HG02588 (cell line): ENCODE data around the gene BTBD6.
"Not testable (repeated sequence)": the region's sequence is repeated elsewhere in the genome, so short reads cannot be mapped to it uniquely, and the experiment has no call there.

Experiments used
- ATAC-seq: cut with Tn5 transposase; IDR thresholded peaks from one replicate; pipeline ENCODE4 v1.9.1; 2021; ENCODE audit warnings: mild to moderate bottlenecking, moderate library complexity; ENCODE audit not compliant: unreplicated experiment

BTBD6 gene

DNA sequence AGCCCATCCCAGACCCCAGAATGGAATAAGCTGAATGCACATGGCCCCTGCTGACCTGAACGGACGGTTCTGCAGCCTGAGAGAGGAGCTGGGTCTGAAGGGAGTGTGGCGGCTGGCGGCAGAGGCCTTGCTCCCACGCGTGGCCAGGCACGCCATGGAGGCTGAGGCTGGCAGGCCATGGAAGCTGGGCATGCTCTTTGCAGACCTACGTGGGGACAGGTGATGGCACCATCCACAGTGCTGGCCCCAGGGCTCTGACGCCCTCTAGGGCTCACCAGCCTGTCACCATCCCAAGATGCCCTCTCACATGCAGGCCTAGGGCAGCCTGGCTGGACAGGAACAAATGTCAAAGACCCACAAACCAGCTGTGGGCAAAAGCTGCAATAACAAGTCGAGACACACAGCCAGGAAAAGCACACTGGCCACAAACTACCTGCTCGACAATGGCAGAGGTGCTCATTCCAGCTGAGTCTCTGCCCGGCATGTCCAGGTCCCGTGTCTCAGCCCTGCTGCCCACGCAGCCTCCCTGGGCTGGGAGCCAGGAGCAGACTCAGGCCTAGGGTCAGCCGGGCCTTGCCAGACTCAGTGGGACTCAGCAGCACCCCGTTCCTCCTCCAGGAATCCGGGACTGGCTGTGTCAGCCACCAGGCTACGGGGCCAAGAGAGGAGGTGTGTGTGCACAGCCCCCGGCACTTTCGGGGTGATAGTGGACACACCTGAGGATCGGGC lies 19.7 kb downstream of the BTBD6 start:
- no peak for ATAC-seq

DNA sequence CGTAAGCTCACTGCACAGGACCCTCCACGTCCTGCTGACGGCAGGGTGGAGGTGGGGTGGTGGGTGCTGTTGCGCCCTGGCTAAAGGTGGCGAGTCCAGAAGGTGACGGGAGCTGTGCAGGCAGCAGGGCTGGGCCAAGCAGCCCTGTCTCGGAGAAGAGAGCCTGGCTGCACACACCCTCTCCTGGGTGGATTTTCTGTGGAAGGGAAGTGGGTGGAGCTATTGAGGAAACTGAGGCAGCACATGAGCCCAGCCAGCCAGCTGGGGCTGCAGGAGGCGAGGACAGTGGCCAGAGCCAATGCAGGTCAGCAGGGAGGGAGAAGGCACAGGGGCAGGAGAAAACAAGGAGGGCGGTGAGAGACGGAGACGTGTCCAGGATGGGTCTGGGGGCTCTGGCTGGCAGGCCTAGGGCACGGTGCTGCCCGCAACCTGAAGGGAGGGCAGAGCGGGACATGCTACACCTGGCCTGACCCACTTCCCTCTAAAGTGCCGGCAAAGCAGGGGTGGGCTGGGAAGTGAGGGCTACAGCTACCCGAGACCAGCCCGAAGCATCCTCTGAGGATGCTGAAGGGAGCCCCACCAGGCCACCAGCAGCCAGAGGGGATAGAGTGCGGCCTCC lies 20.5 kb downstream of the BTBD6 start:
- no peak for ATAC-seq

DNA sequence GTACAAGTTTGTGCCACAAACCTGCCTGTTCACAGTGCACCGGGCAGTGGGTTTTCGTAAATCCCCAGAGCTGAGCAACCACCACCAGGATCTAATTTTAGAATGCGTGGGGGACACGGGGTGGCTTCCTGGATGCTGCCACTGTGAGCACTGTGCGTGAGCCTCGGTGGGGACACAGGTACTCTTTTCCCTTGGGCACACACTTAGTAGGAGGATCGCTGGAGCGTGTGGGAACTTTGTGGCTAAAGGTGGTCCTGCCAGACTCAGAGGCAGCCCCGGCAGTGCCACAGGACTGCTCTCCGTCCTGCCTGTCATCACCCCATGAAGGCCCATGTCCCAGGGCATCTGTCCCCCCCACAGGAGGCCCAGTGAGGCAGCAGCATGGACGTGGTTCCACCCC lies 21.1 kb downstream of the BTBD6 start:
- ATAC-seq = no peak

DNA sequence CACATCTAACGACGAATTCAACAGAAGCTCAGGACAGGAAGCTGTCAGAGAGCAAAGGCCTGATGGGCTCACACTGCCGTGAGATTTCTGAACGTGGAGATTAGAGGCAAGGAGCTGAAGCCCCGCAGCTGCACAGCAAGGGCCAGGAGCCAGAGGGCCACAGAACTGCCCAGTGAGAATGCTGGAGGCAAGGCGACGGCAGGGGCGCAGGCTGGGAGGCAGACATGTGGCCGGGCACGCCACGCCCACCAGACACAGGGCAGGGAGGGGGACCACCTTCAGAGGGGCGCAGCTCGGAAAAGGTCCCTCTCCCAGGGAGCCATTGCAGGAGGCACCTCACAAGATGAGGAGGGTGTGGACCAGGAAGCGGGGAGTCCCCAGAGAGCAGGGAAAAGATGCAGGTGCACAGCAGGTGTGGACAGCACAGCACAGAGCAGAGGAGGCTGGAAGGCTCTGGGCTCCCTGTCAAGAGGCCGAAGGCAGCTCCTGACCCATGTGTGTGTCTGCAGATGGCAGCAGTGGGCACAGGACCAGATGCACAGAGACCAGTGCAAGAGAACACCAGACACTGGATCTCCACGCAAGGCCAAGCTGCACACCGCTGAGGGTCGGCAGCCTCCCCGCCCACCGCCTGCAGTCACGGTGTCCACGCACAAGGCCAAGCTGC lies 23.0 kb downstream of the BTBD6 start:
- ATAC-seq = no peak

DNA sequence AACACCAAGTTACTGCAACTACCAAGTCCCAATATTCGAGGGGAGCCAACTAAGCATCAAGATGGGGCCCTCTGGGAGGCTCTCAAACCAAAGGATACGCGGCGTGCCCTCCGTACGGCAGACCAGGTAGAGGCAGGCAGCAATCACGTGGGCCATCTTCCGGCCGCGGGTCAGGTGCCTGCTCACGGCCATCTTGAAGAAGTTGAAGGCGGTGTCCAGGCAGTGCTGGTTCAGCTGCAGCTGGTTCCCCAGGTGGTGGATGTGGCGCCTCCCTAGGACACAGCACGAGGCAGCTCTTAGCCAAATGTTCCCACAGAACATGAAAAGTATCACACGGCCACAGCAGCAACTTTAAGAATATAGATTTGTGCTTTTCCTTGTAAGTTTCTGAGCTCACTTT lies 24.3 kb downstream of the BTBD6 start:
- no peak for ATAC-seq

DNA sequence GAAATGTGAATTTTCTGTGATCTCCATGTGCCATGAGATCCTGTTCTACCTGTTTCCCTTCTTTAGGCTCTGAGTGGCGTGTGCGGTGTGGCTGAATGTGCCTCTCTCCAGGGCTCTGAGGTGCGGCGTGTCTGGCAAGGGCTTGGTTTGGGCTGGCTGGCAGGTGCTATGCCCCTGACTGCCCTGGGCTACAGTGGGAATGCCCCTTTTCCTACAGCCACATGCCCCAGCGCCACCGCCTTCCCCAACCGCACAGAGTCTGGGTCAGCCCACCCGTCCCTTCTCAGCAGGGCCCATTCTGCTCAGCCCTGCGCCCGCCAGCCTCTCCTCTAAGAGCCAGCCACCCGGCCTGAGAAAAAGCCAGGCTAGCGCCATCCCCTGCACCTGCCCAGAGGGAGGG lies 24.7 kb downstream of the BTBD6 start:
- ATAC-seq = no peak

DNA sequence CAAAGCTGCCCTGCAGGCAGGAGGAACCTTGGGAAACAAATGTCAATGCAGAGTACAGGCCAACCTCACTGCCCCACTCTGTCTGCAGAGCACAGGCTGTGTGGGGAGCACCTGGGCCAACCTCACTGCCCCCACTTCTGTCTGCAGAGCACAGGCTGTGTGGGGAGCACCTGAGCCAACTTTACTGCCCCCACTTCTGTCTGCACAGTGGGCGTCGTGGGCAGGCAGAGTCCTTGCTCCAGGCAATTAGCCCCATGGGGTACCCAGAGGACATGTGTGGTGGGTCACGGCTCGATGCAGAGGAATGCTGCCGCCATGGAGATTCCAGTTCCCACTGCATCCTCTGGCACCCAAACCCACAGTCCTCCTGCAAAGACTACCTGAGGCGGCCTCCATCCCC lies 26.3 kb downstream of the BTBD6 start:
- ATAC-seq = no peak

DNA sequence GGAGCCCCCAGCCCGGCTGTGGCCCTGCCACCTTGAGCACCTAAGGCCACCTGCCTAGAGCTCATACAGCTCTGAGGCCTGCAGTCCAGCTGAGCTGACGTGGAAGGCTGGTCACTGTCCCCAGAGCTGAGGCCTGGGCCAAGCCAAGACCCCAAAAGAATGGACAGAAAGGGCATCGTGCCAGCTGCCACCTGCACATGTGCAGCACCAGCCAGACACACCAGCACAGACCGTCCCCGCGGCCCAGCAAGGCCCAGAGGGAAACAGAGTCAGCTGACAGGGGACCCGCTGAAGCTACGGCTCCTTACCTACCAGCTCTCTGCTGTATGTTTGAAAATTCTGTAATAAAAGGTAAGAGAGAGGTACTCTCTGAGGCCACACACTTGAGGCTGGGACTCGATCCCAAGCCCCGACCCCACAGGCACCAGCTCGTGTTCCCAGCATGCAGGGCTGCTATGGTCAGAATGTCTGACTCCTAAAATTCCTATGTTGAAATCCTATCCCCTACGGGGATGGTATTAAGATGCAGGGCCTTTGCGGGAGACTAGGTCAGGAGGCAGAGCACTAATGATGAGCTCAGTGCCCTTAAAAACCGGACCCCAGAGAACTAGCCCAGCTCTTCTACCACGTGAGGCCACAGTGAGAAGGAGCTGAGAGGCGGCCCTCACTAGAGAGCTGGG lies 27.1 kb downstream of the BTBD6 start:
- ATAC-seq = no peak

DNA sequence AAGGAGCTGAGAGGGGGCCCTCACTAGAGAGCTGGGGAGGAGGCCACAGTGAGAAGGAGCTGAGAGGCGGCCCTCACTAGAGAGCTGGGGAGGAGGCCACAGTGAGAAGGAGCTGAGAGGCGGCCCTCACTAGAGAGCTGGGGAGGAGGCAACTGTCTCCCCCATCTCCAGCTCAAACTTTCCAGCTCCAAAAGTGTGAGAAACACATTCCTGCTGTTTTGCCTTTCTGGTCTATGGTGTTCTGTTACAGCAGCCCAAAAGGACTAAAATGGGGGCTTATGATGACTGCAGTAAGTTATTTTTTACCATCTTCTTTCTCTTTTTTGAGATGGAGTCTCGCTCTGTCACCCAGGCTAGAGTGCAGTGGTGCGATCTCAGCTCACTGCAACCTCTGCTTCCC lies 29.1 kb downstream of the BTBD6 start:
- ATAC-seq = not testable (repeated sequence)

DNA sequence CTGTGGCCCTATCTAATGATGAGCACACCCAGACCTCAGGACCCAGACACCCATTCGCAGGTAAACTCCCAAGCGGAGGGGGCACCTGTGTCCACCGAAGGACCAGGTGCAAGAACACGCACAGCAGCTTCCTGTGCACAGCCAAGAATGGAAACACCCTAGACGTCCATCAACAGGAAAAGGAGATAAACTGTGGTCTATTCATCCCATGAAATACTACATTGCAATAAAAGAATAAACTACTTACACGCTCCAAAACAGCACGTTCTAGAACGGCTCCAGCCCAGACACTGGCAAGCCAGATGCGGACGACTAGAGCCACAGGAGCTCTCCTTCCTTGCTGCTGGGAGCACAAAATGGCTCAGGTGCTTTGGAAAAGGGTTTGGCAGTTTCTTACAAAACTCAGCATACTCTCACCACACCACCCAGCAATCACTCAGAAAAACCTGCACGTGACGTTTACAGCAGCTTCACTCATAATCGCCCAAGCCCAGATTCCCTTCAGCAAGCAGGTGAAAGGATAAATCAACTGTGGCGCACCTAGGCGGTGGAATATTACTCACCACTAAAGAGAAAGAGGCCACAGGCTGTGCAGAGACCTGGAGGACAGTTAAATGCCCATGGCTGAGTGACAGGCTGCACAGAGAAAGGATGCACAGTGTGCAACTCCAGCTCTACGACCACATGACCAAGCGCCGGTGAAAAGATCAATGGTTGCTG lies 31.5 kb downstream of the BTBD6 start:
- no peak for ATAC-seq

DNA sequence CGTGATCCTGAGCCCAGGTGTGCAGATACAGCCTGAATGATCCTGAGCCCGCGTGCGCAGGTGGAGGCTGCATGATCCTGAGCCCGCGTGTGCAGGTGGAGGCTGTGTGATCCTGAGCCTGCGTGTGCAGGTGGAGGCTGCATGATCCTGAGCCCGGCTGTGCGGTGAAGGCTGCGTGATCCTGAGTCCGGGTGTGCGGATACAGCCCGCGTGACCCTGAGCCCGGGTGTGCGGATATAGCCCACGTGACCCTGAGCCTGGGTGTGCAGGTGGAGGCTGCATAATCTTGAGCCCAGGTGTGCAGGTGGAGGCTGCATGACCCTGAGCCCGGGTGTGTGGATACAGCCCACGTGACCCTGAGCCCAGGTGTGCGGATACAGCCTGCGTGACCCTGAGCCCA lies 32.2 kb downstream of the BTBD6 start:
- no peak for ATAC-seq

DNA sequence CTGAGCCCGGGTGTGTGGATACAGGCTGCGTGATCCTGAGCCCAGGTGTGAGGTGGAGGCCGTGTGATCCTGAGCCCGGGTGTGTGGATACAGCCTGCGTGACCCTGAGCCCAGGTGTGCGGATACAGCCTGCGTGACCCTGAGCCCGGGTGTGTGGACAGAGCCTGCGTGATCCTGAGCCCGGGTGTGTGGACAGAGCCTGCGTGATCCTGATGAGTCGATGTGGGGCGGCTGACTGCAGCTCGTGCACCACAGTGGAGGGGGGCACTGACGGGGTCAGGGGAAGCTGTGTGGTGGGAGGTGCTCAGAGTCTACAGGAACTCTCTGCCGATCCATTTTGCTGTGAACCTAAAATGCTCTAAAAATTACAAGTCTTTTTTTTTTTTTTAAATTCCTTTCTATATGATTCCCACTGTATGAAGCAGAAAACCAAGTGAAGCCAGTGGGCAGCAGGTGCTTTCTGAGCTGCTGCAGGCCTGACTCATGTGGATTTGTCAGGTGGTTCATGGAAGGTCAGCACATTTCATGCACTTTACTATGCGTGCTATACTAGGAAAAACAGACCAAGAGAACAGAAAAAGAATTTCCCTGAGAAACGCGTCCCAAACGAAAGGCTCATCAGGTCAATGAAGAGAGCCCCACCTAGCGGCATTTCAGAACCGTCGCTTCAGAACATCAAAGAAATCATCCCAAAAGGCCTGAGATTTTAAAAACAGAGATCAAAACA lies 33.2 kb downstream of the BTBD6 start:
- ATAC-seq = no peak

DNA sequence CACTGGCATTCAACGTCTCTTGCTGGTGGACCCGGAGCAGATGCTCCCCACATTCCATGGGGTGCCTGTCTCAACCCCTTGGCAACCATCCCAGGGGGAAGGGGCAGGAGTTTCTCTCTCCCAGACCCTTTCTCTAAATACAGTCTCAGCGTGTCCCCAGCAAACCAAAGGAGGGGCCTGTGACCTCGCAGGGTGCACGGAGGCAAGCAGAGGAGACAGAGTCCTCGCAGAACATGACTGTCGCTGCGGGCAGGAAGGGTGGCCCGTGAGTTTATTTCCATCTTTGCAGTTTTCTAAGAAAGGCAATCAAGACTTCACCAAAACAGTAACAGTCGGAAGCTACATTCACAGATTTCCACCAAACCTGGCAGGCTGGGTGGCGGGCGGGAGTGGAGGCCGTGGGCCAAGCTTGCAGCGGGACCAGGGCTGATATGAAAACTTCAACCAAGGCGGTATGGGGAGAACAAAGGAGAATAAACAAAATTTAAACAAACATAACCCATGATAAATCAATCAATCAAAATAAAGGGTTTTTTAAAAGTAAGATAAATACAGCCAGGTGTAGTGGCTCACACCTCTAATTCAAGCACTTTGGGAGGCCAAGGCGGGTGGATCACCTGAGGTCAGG lies 33.9 kb downstream of the BTBD6 start:
- ATAC-seq = no peak

DNA sequence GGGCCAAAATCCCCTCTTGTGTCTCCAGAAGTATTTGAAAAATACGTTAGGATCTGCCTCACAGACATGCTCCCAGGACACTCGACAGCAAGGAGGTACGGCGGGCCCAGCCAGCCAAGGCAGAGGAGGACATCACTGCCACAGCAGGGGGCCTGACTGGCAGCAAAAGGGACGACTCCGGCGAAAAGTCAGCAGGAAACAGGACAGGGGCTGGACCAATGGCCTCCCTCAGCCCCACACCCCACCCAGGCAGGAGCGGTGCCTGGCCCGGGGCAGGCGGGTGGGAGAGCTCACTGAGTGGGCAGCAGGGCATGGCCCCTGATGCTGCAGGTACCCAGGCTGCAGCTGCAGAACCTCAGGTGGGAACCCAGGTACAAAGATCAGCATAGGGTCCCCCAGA lies 34.7 kb downstream of the BTBD6 start:
- no peak for ATAC-seq

DNA sequence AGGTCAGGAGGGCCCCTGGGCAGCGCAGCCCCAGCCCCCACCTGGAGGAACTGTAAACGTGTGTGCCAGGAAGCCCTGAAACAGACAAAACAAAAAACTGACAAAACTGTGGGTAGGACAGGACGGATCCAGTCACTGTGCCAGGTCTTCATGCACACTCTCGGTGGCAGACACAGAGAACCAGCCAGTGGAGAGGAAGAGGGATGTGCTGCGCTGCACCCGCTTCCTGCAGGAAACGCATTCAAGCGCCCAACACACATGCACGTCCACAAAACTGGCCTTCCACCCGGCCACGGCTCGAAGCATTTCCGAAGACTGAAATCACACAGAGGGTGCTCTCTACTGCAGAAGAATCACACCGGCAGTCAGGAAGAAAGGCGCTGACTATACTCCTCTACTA lies 35.6 kb downstream of the BTBD6 start:
- ATAC-seq = no peak

DNA sequence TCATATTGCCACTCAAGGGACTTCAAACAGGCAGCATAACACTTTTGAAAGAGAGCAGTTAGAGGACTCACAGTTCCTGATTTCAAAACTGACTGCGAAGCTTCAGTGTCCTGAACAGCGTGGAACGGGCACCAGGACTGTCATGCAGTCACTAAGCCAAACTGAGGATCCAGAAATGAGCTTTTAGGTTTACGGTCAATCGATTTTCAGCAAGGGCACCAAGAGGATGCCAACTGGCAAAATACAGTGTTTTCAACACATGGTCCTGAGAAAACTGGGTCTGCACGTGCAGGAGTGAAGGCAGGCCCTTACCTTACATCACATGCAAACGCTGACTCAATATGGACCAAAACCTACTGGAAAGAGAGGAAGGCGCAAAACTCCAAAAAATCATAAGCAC lies 36.8 kb downstream of the BTBD6 start:
- no peak for ATAC-seq

DNA sequence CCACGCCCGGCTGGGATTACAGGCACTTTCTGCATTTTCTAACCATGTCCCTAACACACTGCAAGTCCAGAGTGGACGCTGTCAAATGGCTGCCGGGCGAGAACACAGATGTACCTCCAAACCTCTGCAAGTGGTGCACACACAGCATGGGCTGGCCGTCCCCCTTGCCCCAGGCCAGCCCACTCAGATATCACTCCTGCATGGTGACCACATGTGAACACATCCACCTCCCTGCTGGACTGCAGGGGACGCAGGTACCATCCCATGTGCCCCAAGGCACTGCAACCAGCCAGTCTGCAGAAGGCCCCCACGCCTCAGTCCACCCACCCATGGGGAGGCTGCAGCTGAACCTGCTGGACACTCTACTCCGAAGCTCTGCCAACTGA lies 38.4 kb downstream of the BTBD6 start:
- no peak for ATAC-seq

DNA sequence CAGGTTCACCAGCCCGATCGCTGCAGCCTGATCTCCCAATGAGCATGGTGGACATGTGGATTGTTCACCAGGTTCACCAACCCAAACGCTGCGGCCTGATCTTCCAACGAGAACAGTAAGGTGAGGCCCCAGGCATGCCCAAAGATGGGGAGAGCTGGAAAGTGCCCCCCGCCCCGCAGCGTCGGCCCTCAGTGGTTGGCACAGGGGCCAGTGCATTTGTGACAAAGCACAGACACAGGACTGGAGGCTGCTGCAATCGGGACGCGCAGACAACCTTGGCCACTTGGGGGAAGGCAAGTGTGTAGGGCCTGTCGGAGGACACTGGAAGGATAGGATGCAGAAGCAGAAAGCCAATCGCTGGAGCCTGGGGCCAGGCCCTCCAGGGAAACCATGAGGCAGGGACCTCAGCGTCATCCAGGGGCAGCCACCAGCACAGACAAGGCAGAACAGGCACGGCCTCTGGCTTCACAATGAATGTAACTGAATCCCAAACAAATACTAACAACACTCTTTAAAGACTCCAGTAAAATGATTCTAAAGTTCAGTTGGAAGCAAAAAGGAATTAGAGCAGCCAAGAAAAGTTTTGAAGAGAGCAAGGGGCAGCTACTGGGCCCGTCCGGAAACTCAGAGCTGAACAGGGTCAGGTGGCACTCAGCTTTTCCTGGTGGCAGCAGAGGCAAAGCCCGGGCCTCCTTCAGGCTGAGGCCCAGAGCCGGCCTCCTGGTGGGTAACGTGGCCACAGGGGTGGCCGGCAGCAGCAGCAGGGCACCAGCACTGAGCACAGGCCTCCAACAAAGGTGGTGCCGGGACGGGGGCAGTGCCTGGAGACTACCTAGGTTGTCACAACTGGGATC lies 39.1 kb downstream of the BTBD6 start:
- no peak for ATAC-seq

DNA sequence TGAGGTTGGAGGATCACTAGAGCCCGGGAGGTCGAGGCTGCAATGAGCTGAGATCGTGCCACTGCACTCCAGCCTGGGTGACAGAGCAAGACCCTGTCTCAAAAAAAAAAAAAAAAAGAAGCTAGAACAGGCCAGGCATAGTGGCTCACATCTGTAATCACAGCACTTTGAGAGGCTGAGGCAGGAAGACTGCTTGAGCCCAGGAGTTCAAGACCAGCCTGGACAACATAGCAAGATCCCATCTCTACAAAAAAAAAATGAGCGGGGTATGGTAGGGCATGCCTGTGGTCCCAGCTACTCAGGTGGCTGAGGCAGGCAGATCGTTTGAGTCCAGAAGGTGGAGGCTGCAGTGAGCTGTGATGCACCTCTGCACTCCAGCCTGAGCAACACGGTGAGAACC lies 40.6 kb downstream of the BTBD6 start:
- ATAC-seq = not testable (repeated sequence)
